Stimulated activated CD8-positive, alpha-beta memory T cell treated with anti-CD3 and anti-CD28 coated beads, Interleukin-7, amount 100 ng/mL, for 1 hour (primary cell): ENCODE measurements around the gene EMC7.
"Not testable (repeated sequence)": the region's sequence is repeated elsewhere in the genome, so short reads cannot be mapped to it uniquely, and the experiment has no call there.

Experiments used
- DNase-seq, 2 donors: peaks; one replicate each; pipeline ENCODE4 v3.0.0-alpha.2; 2020; ENCODE audit warnings: low read depth in 2 of 2

Gene EMC7

DNA sequence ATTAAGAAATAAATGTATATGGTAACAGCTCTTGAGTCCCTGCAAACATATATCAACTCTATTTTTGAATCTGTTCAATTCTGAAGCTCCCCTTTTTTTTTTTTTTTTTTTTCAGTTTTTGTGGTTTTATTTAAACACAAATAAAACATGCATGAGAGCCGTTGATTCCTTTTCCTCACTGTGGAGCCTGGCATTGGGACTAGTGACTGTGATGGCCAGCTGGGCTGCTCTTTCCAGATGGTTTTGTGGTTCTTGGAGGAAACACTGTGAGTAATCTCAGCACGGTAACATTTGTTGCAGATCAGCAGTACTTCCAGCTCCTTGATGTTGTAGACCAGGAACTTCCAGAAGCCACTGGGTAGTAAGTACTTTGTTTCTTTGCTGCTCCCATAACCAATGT lies 15.9 kb downstream of the EMC7 start:
- no peak for DNase-seq

DNA sequence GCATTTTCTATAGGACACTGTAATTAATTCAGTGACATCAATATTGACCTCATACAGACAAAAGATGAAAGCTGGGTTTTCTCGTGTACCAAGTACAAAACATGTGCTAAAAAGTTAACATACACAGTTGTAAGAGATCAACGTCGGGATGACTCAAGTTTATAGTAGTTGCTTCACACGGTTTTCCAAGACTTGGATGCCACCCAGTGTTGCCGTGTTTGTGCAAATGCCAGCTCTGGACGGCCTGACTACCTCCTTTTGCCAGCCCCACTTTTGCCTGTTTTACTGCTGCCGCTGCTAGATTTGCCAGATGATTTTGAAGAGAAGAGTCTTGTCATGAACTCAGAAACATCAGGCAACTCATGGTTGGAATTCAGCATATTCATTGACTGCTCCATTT lies 17.6 kb downstream of the EMC7 start:
- DNase-seq, result no peak

DNA sequence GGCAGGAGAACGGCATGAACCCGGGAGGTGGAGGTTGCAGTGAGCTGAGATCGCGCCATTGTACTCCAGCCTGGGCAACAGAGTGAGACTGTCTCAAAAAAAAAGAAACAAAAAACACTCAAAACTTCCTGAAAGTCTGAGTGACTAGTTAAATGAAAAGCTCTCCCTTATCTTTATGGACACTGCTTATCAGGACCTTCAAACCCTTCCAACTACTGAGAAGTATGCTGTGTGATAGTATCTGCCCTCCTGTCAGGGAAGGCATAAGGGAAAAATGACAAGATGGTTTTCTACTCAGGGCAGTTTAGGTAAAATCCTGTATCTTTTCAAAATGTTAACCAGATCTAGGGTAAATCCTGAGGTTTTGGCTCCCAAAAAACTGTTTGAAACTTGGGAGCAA lies 21.8 kb downstream of the EMC7 start:
- DNase-seq, result no peak

DNA sequence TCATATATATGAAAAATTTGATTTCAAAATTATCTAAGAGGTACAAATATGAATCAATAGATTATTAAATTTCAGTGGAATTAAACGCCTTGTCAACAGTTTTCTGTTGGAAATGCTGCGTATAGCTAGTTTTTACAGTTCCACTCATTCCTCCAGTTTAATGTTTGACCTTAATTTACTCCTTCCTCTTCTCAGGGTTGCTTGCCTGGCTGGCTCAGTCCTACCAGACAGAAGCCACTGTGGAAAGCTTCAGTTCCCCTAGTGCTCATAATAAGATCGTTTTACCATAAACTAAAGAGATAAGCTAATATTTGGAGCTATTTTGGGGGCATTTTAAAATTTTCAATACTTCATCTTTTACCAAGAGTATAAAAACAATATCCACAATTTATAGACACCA lies 22.8 kb downstream of the EMC7 start:
- no peak for DNase-seq

GRCh38 chr15:34076785-34077184 lies 24.9 kb downstream of the EMC7 start:
- no peak for DNase-seq

DNA sequence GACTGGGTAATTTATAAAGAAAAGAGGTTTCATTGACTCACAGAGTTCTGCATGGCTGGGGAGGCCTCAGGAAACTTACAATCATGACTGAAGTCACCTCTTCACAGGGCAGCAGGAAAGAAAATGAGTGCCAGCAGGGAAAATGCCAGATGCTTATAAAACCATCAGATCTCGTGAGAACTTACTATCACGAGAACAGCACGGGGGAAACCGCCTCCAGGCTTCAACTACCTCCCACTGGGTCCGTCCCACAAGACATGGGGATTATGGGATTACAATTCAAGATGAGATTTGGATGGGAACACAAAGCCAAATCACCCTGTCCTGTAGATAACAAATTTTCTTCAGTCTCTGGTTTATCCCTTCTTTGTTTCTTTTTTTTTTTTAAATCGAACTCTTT lies 31.7 kb downstream of the EMC7 start:
- DNase-seq, result no peak

DNA sequence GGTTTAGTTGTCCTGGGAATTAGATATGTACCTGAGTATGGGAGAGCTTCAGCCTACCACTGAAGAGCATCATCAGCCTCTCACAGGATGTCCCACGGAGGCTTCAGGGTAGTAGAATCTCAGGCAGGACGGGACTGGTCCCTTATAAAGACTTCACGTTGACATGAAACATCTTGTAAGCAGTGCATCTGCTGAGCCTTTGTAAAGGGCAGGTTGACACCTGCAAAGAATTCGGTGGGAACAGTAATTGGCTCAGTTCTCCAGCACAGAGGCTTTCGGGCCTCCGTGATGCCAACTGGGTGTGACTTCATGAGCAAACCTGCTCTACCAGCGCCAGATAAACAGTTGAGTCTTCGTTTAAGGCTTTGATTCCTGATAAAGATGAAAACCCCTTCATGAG lies 35.7 kb downstream of the EMC7 start:
- no peak for DNase-seq

DNA sequence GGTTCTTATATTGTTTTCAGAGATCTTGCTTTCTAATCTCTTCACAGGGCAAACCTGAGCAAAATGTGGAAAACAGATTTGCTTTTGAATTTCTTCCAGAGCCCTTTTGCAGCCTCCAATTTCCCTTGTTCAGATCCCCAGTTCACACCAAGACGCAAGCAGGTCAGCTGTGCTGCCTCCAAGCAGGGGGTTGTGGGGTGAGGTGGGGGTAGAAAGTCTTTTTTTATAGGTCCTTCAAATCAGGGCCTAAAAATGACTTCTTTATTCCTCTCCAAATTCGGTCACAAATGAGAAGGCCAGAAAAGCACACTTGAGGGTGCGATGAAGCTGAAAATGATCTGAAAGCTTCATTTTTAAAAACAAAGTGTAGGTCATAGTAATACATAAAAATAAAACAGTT lies 36.4 kb downstream of the EMC7 start:
- DNase-seq, result no peak

- DNase-seq, result no peak
Measured at GRCh38 chr15:34064438-34064837, 37.2 kb downstream of the EMC7 start.

DNA sequence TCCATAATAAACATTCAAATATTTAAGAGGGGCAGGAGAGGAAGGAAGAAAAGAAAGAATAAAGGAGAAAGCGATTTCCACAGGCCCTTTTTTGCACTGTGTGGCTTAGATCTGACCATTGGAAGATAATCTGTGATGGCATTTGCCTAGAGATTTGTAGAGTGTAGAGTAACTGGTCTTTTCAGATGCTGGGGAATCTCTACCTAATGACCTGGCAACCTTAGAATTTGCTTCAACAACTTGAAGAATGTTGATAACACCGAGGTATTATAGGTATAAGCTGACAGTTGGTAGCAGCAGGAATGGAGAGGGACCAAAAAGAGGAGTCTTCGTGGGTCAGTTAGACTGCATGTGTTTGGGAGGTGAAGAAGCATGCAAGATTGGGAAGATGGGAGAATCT lies 41.7 kb downstream of the EMC7 start:
- DNase-seq, result no peak

GRCh38 chr15:34059476-34059875 lies 42.2 kb downstream of the EMC7 start:
- DNase-seq, result no peak

DNA sequence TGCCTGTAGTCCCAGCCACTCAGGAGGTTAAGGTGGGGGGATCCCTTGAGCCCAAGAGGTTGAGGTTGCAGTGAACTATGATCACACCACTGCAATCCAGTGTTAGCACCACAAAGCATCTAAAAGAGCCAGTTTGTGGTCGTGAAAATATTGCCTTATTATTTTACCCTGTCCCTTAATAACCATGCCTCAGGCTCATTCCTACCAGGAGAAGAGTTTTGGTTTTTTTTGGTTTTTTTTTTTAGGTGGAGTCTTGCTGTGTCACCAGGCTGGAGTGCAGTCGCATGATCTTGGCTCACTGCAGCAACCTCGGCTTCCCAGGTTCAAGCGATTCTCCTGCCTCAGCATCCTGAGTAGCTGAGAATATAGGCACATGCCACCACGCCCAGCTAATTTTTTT lies 44.8 kb downstream of the EMC7 start:
- DNase-seq, result no peak

- DNase-seq, result no peak
Measured at GRCh38 chr15:34055868-34056595, 45.6 kb downstream of the EMC7 start.

GRCh38 chr15:34054081-34054707 lies 47.5 kb downstream of the EMC7 start:
- DNase-seq, result no peak

- DNase-seq, result not testable (repeated sequence)
Measured at GRCh38 chr15:34050385-34050784, 51.3 kb downstream of the EMC7 start.

DNA sequence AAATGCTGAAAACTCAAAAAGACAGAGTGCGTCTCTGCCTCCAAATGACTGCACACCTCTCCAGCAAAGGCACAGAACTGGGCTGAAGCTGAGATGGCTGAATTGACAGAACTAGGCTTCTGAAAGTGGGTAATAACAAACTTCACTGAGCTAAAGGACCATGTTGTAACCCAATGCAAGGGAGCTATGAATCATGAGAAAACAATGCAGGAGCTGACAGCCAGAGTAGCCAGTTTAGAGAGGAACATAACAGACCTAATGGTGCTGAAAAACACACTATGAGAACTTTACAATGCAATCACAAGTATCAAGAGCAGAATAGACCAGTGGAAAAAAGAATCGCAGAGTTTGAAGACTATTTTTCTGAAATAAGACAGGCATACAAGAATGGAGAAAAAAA lies 52.5 kb downstream of the EMC7 start:
- DNase-seq, result no peak

DNA sequence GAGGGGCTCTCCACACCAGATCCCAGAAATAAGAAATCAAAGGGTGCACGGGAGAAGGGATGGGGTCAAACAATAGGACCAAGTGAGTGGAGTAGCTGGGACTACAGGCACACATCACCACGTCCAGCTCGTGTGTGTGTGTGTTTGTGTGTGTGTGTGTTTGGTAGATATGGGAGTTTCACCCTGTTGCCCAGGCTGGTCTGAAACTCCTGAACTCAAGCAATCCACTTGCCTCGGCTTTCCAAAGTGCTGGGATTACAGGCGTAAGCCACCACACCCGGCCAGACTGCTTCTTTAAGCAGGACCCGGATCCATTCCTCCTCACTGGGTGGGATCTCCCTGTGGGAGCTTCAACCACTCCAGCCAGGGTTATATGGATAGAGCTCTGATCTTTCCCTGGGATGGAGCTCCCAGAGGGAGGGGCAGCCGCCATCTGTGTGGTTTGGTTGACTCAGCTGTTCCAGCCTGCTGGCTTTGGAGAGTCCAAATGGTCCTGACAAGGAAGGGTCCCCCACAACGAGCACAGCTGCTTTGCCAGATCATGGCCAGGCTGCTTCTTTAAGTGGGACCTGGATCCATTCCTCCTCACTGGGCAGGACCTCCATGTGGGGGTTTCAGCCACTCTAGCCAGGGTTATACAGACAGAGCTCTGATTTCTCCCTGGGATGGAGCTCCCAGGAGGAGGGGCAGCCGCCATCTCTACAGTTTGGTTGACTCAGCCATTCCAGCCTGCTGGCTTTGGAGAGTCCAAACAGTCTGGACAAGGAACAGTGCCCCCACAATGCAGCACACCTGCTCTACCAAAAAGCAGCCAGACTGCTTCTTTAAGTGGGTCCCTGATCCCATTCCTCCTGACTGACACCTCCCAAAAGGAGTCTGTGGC lies 53.5 kb downstream of the EMC7 start:
- DNase-seq, result no peak

GRCh38 chr15:34046471-34047145 lies 55.1 kb downstream of the EMC7 start:
- DNase-seq, result no peak

DNA sequence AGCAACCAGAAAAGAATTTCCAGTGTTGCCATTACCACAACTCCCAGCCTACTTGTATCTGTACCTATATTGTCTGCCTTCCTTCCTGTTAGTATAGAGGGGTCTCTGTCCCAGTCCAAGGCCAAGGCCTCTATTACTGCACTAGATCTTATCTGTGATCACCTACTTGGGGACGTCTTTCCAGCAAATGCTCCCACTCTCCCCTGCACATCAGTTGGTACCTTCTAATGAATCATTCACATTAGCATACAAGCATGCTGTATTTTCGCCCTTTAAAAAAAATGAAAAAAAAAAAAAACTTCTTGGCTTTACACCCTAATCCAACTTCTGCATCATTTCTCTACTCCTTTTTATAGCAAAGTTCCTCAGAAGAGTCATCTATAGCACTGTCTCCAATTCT lies 57.8 kb downstream of the EMC7 start:
- DNase-seq, result no peak

DNA sequence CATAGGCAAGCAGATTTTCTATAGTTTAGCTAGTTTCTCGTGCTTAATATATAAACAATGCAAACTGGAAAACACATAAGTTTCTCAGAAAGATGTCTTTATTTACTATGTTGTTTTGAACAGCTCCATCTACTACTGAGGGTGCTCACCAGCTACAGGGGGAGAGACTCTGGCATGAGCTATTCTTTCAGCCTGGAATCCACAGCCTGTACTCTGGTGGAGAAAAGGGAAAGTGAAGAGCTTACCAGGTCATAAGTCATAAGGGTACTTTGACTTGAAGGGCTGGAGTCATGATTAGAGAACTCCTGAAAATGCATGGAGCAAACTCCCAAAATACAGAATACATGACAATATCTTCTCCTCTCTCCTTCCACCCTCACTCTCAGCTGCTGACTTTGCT lies 58.3 kb downstream of the EMC7 start:
- DNase-seq, result no peak

DNA sequence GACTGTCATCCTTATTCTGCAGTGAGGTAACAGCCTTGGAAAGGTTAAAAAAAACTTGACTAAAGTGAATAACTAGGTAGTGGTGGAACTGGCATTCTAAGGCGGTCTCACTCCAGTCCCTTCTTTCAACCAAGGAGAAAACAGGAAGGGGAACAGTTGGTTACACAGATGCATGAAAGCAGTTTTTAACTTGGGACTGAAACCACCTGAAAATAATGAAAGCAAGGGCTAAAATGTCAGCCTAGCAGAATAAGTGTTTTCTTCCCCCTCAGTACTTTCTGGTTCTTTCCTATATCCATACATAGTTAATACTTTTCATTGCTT lies 61.9 kb downstream of the EMC7 start:
- no peak for DNase-seq
